ENCODE measurements around the gene SLC8A3. TPM values are rescaled to one million over a fixed set of nuclear protein-coding genes. Genes with fewer than 3 reads are reported as not detected.
A peak's percentile ranks its signal among the peaks of the same experiment; 100 is the strongest.

Gene SLC8A3
- total RNA-seq, 2 experiments from 2014 or later: not detected

DNA sequence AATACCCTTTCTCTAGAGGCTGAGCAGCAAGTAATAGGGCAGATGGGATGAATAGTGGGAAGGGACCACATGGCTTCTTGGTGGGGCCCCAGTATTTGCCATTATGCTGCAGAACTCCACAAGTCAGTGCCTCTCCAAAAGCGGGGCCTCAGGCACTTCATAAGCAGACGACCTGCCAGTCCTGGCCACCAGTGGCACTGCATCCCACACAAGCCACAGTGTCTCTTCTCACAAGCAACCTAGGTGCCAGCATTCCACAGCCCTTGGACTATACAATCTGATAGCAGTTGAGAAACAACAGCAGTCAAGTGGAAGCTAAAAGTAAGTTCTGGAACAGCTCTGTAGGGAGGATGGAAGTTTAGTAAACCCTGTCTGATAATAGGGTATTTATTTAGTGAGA is 4.2 kb upstream of the SLC8A3 start:
- no peaks in the 10 kb centered on the region for H3K36me3 Mint-ChIP-seq (ENCODE audit: low read depth)
- no peak for DNase-seq
- H3K4me3 Mint-ChIP-seq: no peak overlapping the region
- ChIA-PET POLR2A (no interaction called here), CTCF (no interaction called here)
- H3K4me1 Mint-ChIP-seq: peaks cover 8% of the 10 kb centered on the region
- peaks cover 78% of the 10 kb centered on the region for H3K27me3 Mint-ChIP-seq
- no peaks in the 10 kb centered on the region for H3K9me3 Mint-ChIP-seq
- no peak overlapping the region for H3K27ac Mint-ChIP-seq

DNA sequence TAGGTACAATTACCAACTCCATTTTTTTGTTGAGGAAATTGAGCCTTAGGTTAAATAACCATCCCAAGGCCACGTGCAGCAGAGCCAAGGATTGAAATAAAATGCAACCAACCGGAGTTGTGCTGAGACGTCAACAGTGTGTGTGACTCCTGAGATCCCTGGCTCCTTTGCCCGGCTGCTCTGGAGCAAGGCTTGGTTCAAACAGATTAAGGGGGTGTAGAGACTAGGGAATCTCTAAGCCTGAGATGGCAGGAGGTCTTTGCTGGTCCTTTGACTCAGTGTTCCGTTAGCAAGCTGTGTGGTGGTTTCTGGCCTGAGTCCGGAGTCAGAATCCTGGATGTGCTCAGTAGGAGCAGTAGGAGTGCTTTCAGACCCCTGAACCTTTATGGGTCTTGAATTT is 1.4 kb upstream of the SLC8A3 start:
- CTCF ChIA-PET: no interaction called here
- H3K4me3 Mint-ChIP-seq: no peak overlapping the region

DNA sequence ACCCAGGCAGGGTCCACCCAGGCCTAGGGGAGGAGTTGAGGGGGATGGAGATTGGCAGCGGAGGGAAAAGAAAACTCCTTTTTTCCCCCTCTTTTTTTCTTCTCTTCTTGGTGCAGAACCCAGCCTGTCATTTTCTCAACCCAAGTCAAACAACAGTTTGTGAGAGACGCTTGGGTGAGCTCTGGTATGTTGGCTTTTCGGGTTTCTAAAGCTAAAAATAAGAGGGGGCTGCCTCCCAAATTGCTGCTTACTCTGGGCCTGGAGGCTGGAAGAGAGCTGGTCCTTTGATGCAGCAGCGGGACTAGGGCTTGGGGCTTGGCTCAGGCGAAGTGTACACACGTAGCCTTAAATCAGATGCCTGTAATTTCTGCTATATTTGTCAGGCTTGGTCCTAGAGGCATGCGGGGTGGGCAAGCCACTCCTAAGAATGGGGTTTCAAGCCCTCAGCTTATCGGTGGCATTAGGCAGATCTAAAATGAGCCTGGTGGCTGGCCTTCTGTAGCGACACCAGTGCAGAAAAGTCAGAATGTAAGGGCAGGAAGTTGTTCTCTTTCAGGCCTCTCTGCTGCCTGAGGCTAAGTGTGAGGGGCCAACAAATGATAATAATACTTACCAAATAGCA is 816 bp upstream of the SLC8A3 start:
- Mint-ChIP-seq H3K27me3 (peaks cover 70% of the 10 kb centered on the region), H3K4me1 (peaks cover 20% of the 10 kb centered on the region)

More for the DNA sequence above, 1.4 kb upstream of the SLC8A3 start:
- Mint-ChIP-seq H3K27me3 (peaks cover 74% of the 10 kb centered on the region), H3K9me3 (peaks cover 3% of the 10 kb centered on the region), H3K4me1 (peaks cover 20% of the 10 kb centered on the region), H3K27ac (no peak overlapping the region), H3K36me3 (ENCODE audit: low read depth) (no peaks in the 10 kb centered on the region)
- POLR2A ChIA-PET: no interaction called here
- no peak for DNase-seq

DNA sequence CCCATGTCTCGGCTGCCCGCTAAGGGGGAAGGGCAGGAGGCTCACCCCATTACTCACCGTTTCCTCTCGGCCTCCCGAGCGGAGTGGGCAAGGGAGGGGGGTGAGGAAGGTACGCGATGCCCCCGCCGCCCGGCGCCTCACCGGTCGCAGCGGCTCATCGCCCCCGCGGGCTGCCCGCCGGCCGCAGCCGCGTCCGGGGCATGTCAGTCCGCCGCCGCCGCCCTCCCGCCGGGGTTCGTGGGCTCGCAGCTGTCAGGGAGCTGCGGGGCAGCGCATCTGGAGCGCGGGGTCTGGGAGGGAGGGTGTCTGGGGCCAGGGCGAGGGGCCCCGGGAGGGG is 461 bp downstream of the SLC8A3 start:
- CTCF ChIA-PET: no interaction called here
- H3K27ac Mint-ChIP-seq: no peak overlapping the region

More for the DNA sequence above, 816 bp upstream of the SLC8A3 start:
- Mint-ChIP-seq H3K4me3 (peak overlapping the region; percentile 9), H3K9me3 (peaks cover 3% of the 10 kb centered on the region), H3K27ac (no peak overlapping the region), H3K36me3 (ENCODE audit: low read depth) (no peaks in the 10 kb centered on the region)
- ChIA-PET CTCF (interaction anchor here (0.9 kb wide), 1 partner anchor 378 kb away, joined by 3 read pairs; no protein-coding TSS in a partner anchor), POLR2A (no interaction called here)
- no peak for DNase-seq

DNA sequence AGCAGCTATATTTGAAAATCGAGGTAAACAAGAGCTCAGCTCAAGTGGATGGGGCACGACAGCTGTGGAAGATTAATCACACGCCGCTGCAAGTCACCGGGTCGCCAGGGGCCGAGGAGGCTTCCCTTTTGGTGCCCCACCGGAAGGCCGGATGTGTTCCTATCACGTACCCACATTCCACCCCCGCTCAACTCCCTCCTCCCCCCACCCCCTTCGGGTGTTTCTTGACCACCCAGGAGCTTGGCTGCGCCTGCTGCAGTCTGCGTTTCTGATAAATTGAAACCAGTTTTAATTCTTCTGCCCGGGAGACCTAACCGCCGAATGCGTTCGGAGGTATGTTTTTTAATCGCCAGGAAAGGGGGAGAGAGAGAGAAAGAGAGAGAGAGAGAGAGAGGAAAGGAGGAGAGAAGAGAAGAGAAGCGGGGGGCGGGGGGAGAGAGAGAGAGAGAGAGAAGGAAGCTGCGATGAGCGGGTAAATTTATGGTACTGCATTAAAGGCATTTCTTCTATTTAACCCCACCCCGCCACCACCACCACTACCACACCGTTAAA is 1.8 kb downstream of the SLC8A3 start:
- Mint-ChIP-seq H3K36me3 (ENCODE audit: low read depth) (no peaks in the 10 kb centered on the region), H3K4me1 (peaks cover 20% of the 10 kb centered on the region), H3K27me3 (peaks cover 54% of the 10 kb centered on the region), H3K4me3 (peak overlapping the region; percentile 69), H3K9me3 (peaks cover 3% of the 10 kb centered on the region), H3K27ac (no peak overlapping the region)
- ChIA-PET POLR2A (interaction anchor here (0.6 kb wide), 1 partner anchor 573 kb away, joined by 3 read pairs; no protein-coding TSS in a partner anchor), CTCF (interaction anchor here (0.6 to 1.2 kb wide), 4 partner anchors 8 to 1652 kb away, joined by 3 read pairs; no protein-coding TSS in a partner anchor)
- DNase-seq: no peak

More for the DNA sequence above, 461 bp downstream of the SLC8A3 start:
- DNase-seq: no peak
- Mint-ChIP-seq H3K9me3 (peaks cover 3% of the 10 kb centered on the region), H3K36me3 (ENCODE audit: low read depth) (no peaks in the 10 kb centered on the region), H3K27me3 (peaks cover 59% of the 10 kb centered on the region), H3K4me3 (peak overlapping the region; percentile 69), H3K4me1 (peaks cover 20% of the 10 kb centered on the region)
- POLR2A ChIA-PET: no interaction called here

DNA sequence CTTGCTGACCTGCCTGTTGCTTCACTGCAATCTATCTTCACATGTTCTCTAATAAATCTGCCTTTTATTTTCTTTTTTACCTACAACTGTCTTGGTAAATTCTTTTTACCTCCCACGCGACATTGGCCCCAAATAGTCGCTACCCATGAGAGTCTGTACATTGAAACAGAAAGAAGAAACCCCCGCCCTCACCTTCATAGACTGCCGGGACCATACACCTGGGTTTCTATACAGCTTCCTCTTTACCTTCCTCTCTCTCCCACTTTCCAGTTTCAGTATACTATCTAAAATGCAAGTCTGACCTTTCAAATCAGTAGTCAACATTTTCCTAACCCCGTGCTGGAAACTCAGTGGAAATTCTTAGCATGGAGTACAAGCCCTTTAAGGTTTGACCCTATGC is 4.8 kb downstream of the SLC8A3 start:
- H3K36me3 Mint-ChIP-seq (ENCODE audit: low read depth): no peaks in the 10 kb centered on the region
- no peak overlapping the region for H3K27ac Mint-ChIP-seq
- no peak for DNase-seq
- peaks cover 36% of the 10 kb centered on the region for H3K27me3 Mint-ChIP-seq
- peaks cover 17% of the 10 kb centered on the region for H3K4me1 Mint-ChIP-seq
- H3K9me3 Mint-ChIP-seq: peaks cover 3% of the 10 kb centered on the region
- CTCF ChIA-PET: no interaction called here
- POLR2A ChIA-PET: no interaction called here
- no peak overlapping the region for H3K4me3 Mint-ChIP-seq

DNA sequence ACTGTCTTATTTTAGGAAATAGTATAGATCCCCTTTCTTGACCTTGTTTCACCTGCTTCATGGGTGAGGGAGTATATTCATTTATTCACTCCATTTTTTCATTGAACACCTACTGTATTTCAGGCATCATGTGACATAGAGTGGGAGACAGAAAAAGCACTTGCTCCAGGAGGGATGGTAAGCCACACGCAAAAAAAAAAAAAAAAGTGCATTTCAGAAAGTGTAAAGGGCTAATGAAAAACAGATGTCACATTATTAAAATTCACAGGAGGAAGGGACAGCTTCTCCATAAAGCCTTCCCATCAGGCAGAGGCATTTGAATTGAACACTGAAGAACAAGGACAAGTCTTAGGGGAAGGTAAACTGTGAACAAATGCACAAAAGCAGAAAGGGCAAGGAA is 7.5 kb downstream of the SLC8A3 start:
- no peak for DNase-seq
- Mint-ChIP-seq H3K4me3 (no peak overlapping the region), H3K36me3 (ENCODE audit: low read depth) (no peaks in the 10 kb centered on the region), H3K27ac (no peak overlapping the region), H3K27me3 (peaks cover 16% of the 10 kb centered on the region), H3K9me3 (peaks cover 3% of the 10 kb centered on the region), H3K4me1 (no peaks in the 10 kb centered on the region)
- ChIA-PET POLR2A (no interaction called here), CTCF (no interaction called here)

DNA sequence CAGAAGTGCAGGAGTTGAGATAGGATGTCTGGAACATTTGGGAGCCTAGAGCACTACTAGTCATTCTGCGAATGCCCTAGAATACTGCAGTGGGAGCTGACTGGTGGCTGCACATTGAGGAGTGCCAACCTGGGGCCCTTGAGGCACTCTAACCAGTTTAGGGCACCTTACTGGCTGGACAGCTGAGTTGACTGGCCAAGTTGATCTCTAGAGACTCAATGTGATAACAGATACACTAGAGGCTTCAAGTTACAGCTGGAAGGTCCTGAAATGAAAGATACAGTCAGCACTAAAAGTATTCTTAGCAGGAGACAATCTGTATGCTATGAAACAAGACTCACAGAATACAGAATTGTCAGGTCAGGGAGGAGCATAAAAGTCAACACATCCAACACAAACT is 8.0 kb downstream of the SLC8A3 start:
- H3K27ac Mint-ChIP-seq: no peak overlapping the region
- ChIA-PET CTCF (no interaction called here), POLR2A (no interaction called here)
- DNase-seq: no peak
- H3K36me3 Mint-ChIP-seq (ENCODE audit: low read depth): no peaks in the 10 kb centered on the region
- no peaks in the 10 kb centered on the region for H3K9me3 Mint-ChIP-seq
- no peak overlapping the region for H3K4me3 Mint-ChIP-seq
- H3K27me3 Mint-ChIP-seq: peaks cover 11% of the 10 kb centered on the region
- no peaks in the 10 kb centered on the region for H3K4me1 Mint-ChIP-seq

DNA sequence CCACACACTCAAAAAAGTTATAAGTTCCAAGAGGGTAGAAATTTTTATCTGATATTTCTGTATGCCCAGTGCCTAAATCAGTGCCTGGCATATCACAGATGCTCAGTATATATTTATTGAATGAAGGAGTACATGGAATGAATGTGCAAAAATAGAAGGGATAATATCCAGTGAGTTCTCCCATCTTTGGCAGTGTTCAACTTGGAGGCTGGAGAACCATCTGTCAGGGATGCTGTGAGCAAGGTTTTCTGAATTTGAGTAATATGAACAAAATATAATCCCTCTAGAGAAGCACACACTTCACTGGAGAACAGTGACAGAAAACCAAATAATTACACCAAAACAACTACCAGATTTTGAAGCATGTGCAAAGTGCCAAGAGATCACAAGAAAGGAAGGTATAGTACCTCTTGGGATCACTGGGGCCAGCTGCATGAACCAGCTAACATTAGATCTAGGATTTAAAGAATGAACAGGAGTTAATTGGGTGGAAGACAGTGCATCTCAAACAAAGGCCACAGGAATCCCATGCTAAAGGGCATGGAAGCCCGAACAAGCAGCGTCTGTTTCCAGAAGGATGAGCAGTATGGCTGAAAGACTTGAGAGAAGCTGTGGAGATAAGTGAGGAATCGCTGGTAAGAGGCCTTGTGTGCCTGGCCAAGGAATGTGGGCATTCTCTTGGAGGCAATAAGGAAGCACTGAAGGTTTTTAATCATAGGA is 11.5 kb downstream of the SLC8A3 start:
- Mint-ChIP-seq H3K36me3 (ENCODE audit: low read depth) (no peaks in the 10 kb centered on the region), H3K27me3 (peaks cover 10% of the 10 kb centered on the region), H3K4me3 (no peak overlapping the region), H3K4me1 (no peaks in the 10 kb centered on the region), H3K9me3 (no peaks in the 10 kb centered on the region), H3K27ac (no peak overlapping the region)
- POLR2A ChIA-PET: no interaction called here
- CTCF ChIA-PET: no interaction called here
- no peak for DNase-seq

DNA sequence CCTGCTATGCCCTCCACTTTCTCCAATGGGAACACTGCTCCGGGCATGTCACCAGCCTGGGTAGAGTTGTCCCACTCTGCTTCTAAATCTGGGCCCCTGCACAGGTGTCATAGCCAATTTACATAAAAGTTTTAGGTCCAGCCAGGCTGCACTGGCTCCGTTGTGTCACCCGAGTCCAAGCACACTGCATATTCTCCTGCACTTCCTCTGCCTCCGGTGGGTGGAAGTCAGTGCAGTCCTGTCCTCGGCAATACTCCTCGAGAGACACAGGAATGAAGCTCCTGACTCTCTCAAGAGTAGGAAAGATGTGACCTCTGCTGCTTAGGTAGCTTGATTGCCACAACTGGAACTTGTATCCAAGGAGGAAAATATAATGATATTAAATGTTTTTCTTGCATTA is 15.2 kb downstream of the SLC8A3 start:
- no peak overlapping the region for H3K4me3 Mint-ChIP-seq
- CTCF ChIA-PET: no interaction called here
- DNase-seq: no peak
- no peaks in the 10 kb centered on the region for H3K4me1 Mint-ChIP-seq
- POLR2A ChIA-PET: no interaction called here
- no peak overlapping the region for H3K27ac Mint-ChIP-seq
- H3K36me3 Mint-ChIP-seq (ENCODE audit: low read depth): no peaks in the 10 kb centered on the region
- H3K27me3 Mint-ChIP-seq: peaks cover 22% of the 10 kb centered on the region
- H3K9me3 Mint-ChIP-seq: no peaks in the 10 kb centered on the region

DNA sequence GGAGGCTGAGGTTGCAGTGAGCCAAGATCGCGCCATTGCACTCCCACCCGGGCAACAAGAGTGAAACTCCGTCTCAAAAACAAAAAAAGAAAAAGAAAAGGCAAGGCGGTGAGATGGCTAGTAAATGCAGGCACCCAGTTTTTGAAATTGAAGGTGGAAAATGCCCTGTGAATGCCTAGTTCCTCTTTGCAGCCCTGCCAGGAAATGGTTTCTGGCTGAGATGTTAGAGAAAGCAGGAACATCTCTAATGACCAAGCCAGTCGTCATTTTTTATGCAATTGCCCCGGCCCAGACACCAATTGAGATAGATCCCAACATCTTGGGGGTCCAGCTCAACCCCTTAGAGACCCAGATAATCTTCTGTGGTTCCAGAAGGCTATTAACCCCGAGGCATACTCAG is 17.0 kb downstream of the SLC8A3 start:
- Mint-ChIP-seq H3K4me3 (no peak overlapping the region), H3K27ac (no peak overlapping the region), H3K27me3 (peaks cover 22% of the 10 kb centered on the region), H3K4me1 (no peaks in the 10 kb centered on the region), H3K9me3 (no peaks in the 10 kb centered on the region), H3K36me3 (ENCODE audit: low read depth) (no peaks in the 10 kb centered on the region)
- DNase-seq: no peak
- POLR2A ChIA-PET: no interaction called here
- CTCF ChIA-PET: no interaction called here

DNA sequence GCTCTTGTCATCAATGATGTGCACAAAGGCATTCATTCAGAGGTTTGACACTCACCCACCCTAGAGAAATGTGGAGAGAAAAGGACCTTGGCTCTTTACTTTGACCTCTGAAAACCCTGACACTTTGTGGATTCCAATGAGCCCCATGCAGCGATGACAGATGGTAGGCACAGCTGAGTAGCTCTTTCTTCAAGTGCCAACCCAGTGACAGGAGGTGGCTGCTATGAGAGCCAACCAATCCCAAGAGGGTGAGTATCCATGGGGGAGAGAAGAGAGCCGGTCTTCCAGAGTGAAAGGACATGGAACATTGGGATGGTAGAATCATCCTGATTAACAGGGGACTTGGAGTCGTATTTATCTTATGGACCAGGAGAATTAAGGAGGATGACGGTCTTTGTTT is 17.8 kb downstream of the SLC8A3 start:
- Mint-ChIP-seq H3K4me3 (no peak overlapping the region), H3K27me3 (peaks cover 25% of the 10 kb centered on the region), H3K4me1 (no peaks in the 10 kb centered on the region), H3K36me3 (ENCODE audit: low read depth) (no peaks in the 10 kb centered on the region), H3K9me3 (no peaks in the 10 kb centered on the region), H3K27ac (no peak overlapping the region)
- ChIA-PET POLR2A (no interaction called here), CTCF (no interaction called here)
- DNase-seq: no peak

DNA sequence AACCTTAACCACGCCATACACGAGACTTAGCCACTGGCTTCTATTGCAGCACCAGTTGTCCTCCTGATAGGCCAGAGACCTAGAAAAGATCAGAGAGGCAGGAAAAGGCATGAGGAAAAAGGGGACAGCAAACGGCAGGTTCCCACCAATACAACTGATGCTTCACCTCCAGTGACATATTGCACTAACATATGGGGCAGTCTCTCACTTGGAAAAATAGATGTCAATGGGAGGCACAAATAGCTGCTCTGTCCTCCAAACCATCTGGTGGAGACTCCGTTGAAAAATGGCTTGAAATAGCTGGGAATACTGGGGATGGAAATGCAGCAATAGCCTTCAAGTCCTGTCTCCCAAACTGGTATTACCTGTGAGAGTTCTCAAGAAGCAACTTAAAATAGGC is 20.3 kb downstream of the SLC8A3 start:
- POLR2A ChIA-PET: no interaction called here
- CTCF ChIA-PET: no interaction called here
- no peaks in the 10 kb centered on the region for H3K9me3 Mint-ChIP-seq
- H3K4me1 Mint-ChIP-seq: no peaks in the 10 kb centered on the region
- no peaks in the 10 kb centered on the region for H3K36me3 Mint-ChIP-seq (ENCODE audit: low read depth)
- peaks cover 25% of the 10 kb centered on the region for H3K27me3 Mint-ChIP-seq
- H3K4me3 Mint-ChIP-seq: no peak overlapping the region
- no peak for DNase-seq
- no peak overlapping the region for H3K27ac Mint-ChIP-seq

Data from activated CD4-positive, alpha-beta T cell treated with anti-CD3 and anti-CD28 coated beads, Interleukin-2, amount 10 ng/mL, durations not matched to agents 7 days and 5 days (primary cell).